MM.1S (cell line): ENCODE results near the gene PTCD2.

Experiments used
- DNase-seq: peaks from one replicate; pipeline ENCODE4 v3.0.0-alpha.2; 2015
- H2AFZ ChIP-seq: fragments of 300-600 bp; sonication (generic); 2 replicates; pipeline ENCODE4 v1.6.0; 2016; ENCODE audit warnings: antibody characterized with exemption, low read length
- H3F3A ChIP-seq: fragments of 300-600 bp; sonication (generic); 2 replicates; pipeline ENCODE4 v1.6.1; 2016; ENCODE audit warnings: mild to moderate bottlenecking, antibody characterized with exemption, low read length, moderate library complexity, mixed read lengths; ENCODE audit not compliant: insufficient read depth
- H3K27ac ChIP-seq: fragments of 300-600 bp; sonication (generic); 2 replicates; pipeline ENCODE4 v1.5.1; 2016; ENCODE audit warnings: mild to moderate bottlenecking, low read length
- H3K27me3 ChIP-seq: fragments of 300-600 bp; sonication (generic); replicated peaks from 2 replicates; pipeline ENCODE4 v1.6.0; 2016; ENCODE audit warnings: low read length; ENCODE audit not compliant: insufficient read depth
- H3K36me3 ChIP-seq: fragments of 300-600 bp; sonication (generic); replicated peaks from 2 replicates; pipeline ENCODE4 v1.6.1; 2016; ENCODE audit warnings: mild to moderate bottlenecking, low read length, mixed read lengths; ENCODE audit not compliant: insufficient read depth
- H3K4me1 ChIP-seq: fragments of 300-600 bp; sonication (generic); 2 replicates; pipeline ENCODE4 v1.6.1; 2016; ENCODE audit warnings: low read length, mixed read lengths
- H3K4me2 ChIP-seq: fragments of 300-600 bp; sonication (generic); 2 replicates; pipeline ENCODE4 v1.6.0; 2016; ENCODE audit warnings: low read depth, low read length
- H3K4me3 ChIP-seq: fragments of 300-600 bp; sonication (generic); 2 replicates; pipeline ENCODE4 v1.5.1; 2016; ENCODE audit warnings: low read length, mixed read lengths
- H3K79me2 ChIP-seq: fragments of 300-600 bp; sonication (generic); 2 replicates; pipeline ENCODE4 v1.6.1; 2016; ENCODE audit warnings: mixed run types, low read length, mixed read lengths
- H3K9ac ChIP-seq: fragments of 300-600 bp; sonication (generic); 2 replicates; pipeline ENCODE4 v1.6.1; 2016; ENCODE audit warnings: low read length, mixed read lengths
- H3K9me2 ChIP-seq: fragments of 300-600 bp; sonication (generic); replicated peaks from 2 replicates; pipeline ENCODE4 v1.6.1; 2016; ENCODE audit warnings: mild to moderate bottlenecking, low read length, mixed read lengths; ENCODE audit not compliant: insufficient read depth
- H3K9me3 ChIP-seq: fragments of 300-600 bp; sonication (generic); replicated peaks from 2 replicates; pipeline ENCODE4 v1.6.1; 2016; ENCODE audit warnings: mild to moderate bottlenecking, low read length, mixed read lengths; ENCODE audit not compliant: insufficient read depth
- H4K20me1 ChIP-seq: fragments of 300-600 bp; sonication (generic); 2 replicates; pipeline ENCODE4 v1.6.1; 2016; ENCODE audit warnings: mild to moderate bottlenecking, low read length, moderate library complexity, mixed read lengths; ENCODE audit not compliant: insufficient read depth
- CTCF ChIP-seq: fragments of 300-600 bp; sonication (generic); IDR thresholded peaks from 2 replicates; pipeline ENCODE4 v1.5.1; 2016; ENCODE audit warnings: antibody characterized with exemption, low read length, mixed read lengths
- EZH2 ChIP-seq: fragments of 300-600 bp; sonication (generic); optimal IDR thresholded peaks from 2 replicates; pipeline ENCODE3; 2017; ENCODE audit warnings: low read depth, mild to moderate bottlenecking, antibody characterized with exemption, low read length, mixed read lengths
- EZH2phosphoT487 ChIP-seq: fragments of 300-600 bp; sonication (generic); IDR thresholded peaks from 2 replicates; pipeline ENCODE4 v1.6.1; 2018; ENCODE audit warnings: antibody characterized with exemption, low read length

Gene PTCD2

GRCh38 chr5:72291601-72292000, 28.6 kb upstream of the PTCD2 start:
- H3K36me3 ChIP-seq = no peaks in the 10 kb centered on the region; the same call in 1 of the 2 replicates
- no peak overlapping the region for H2AFZ ChIP-seq
- TF ChIP-seq CTCF = no peak
- TF ChIP-seq EZH2phosphoT487 = no peak
- TF ChIP-seq EZH2 = no peak
- H3K27me3 ChIP-seq = no peaks in the 10 kb centered on the region
- H3K9me2 ChIP-seq = no peaks in the 10 kb centered on the region
- H3K4me2 ChIP-seq = no peak overlapping the region
- H3K9me3 ChIP-seq = no peaks in the 10 kb centered on the region
- peaks cover 48% of the 10 kb centered on the region for H3K4me1 ChIP-seq
- no peak for DNase-seq
- no peak overlapping the region for H3K9ac ChIP-seq
- H3K27ac ChIP-seq = no peak overlapping the region
- no peak overlapping the region for H3K4me3 ChIP-seq
- peaks cover 23% of the 10 kb centered on the region; the same call in 1 of the 2 replicates for H3K79me2 ChIP-seq
- H4K20me1 ChIP-seq = no peaks in the 10 kb centered on the region
- H3F3A ChIP-seq = peaks cover 20% of the 10 kb centered on the region

GRCh38 chr5:72292411-72292810, 27.8 kb upstream of the PTCD2 start:
- no peak for TF ChIP-seq EZH2phosphoT487
- no peak for TF ChIP-seq CTCF
- no peak for TF ChIP-seq EZH2
- Histone ChIP-seq H3K4me3 (no peak overlapping the region), H3K9me2 (no peaks in the 10 kb centered on the region), H3K9ac (no peak overlapping the region), H4K20me1 (no peaks in the 10 kb centered on the region), H3K9me3 (no peaks in the 10 kb centered on the region), H3K27ac (no peak overlapping the region), H3K27me3 (no peaks in the 10 kb centered on the region), H2AFZ (no peak overlapping the region), H3K4me1 (peaks cover 48% of the 10 kb centered on the region), H3F3A (peaks cover 20% of the 10 kb centered on the region), H3K36me3 (no peaks in the 10 kb centered on the region; the same call in 1 of the 2 replicates), H3K79me2 (peaks cover 28% of the 10 kb centered on the region), H3K4me2 (no peak overlapping the region)
- DNase-seq = no peak

- no peaks in the 10 kb centered on the region for H3K9me3 ChIP-seq
- no peak for TF ChIP-seq EZH2
- peaks cover 20% of the 10 kb centered on the region for H3F3A ChIP-seq
- H2AFZ ChIP-seq = no peak overlapping the region
- H3K27me3 ChIP-seq = no peaks in the 10 kb centered on the region
- H3K79me2 ChIP-seq = peaks cover 31% of the 10 kb centered on the region
- peak overlapping the region; percentile 72; the same call in 1 of the 2 replicates for H3K27ac ChIP-seq
- peak overlapping the region; percentile 37; the same call in 1 of the 2 replicates for H3K9ac ChIP-seq
- 0 out of 2 replicates have a peak overlapping the region, but pooled peaks have one; percentile 2 for H3K4me3 ChIP-seq
- DNase-seq = peak; percentile 82
- H3K36me3 ChIP-seq = no peaks in the 10 kb centered on the region; the same call in 1 of the 2 replicates
- no peaks in the 10 kb centered on the region for H3K9me2 ChIP-seq
- H4K20me1 ChIP-seq = no peaks in the 10 kb centered on the region
- peaks cover 48% of the 10 kb centered on the region for H3K4me1 ChIP-seq
- peak overlapping the region; percentile 75 for H3K4me2 ChIP-seq
Observed at GRCh38 chr5:72293495-72294055, 26.6 kb upstream of the PTCD2 start.

GRCh38 chr5:72294473-72294872, 25.7 kb upstream of the PTCD2 start:
- no peak overlapping the region for H2AFZ ChIP-seq
- H3K9me3 ChIP-seq = no peaks in the 10 kb centered on the region
- H3K9me2 ChIP-seq = no peaks in the 10 kb centered on the region
- H3K4me2 ChIP-seq = peak overlapping the region; percentile 75
- H3K4me3 ChIP-seq = 0 out of 2 replicates have a peak overlapping the region, but pooled peaks have one; percentile 2
- TF ChIP-seq EZH2 (no peak), EZH2phosphoT487 (no peak), CTCF (no peak)
- 0 out of 2 replicates have a peak overlapping the region, but pooled peaks have one; percentile 37 for H3K9ac ChIP-seq
- no peaks in the 10 kb centered on the region for H3K27me3 ChIP-seq
- peaks cover 20% of the 10 kb centered on the region for H3F3A ChIP-seq
- peaks cover 40% of the 10 kb centered on the region for H3K79me2 ChIP-seq
- peak overlapping the region; percentile 72; the same call in 1 of the 2 replicates for H3K27ac ChIP-seq
- peaks cover 48% of the 10 kb centered on the region for H3K4me1 ChIP-seq
- no peak for DNase-seq
- H3K36me3 ChIP-seq = no peaks in the 10 kb centered on the region; the same call in 1 of the 2 replicates
- no peaks in the 10 kb centered on the region for H4K20me1 ChIP-seq
